H4 (cell line): ENCODE results near the gene PTPRD. TPM values are rescaled to one million over a fixed set of nuclear protein-coding genes. Genes with fewer than 3 reads are reported as not detected.

Source experiments
- DNase-seq: peaks from one replicate; pipeline ENCODE4 v3.0.0-alpha.2; 2015; ENCODE audit warnings: low spot score
- total RNA-seq: library from RNA; depleted of rRNA; stranded (reverse); fragments of >200 nt; shearing (Covaris generic); gene quantifications from 2 replicates; pipeline ENCODE4 v1.2.3, GENCODE V29; 2014

Gene PTPRD
- total RNA-seq, 1 experiment from 2014 or later: 3.8 TPM

DNA sequence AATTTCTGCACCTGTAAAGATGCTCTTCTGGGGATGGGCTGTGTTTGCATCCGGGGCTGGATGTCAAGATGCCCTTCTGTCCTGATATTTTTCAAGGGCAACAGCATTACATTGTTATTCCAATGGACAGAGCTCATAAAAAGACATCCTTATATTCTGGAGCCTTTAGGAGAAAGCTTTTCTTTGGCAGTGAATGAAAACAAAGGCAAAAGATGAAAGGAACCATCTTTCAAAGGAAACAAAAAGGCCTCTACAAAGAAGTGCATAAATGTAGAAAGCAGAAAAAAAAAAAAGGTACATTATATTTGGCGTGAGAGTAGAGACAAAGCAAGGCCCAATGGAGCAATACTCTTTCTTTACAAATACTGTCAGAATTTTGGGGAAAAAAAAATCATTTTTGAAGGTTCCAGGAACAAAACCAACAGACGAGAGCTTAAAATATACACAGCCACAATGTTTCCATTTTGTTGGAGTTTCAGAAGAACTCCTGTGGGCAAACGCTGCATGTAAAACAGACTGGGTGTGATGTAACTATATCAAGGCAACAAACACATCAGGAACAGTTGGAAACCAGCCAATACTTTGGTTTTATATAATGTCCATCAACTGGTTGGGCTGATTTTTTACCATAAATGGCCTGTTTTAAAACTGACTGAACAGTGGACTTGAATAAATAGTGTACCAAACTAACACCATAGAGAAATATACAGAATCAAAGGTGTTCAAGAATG lies 1927.7 kb downstream of the PTPRD start:
- DNase-seq: peak; percentile 4

DNA sequence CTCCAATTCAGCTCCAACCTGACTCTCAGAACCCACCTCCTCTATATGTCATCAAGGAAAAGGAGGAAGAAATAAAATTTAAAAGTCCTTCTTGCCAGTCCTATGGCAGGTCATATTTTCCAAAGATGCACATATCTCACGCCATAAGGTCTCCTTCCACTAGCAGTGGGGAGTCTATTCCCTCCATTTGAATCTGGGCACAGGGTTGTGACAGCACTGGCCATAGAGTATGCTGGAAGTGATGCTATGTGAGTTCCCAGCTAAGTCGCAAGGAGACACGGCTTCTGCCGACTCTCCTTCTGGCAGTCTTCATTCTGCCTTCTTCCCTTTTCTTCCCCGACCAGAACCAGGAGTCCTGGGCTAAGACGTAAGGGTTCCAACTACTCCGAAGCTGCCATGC lies 1929.3 kb downstream of the PTPRD start:
- no peak for DNase-seq

GRCh38 chr9:8680658-8681057 lies 1932.1 kb downstream of the PTPRD start:
- no peak for DNase-seq

DNA sequence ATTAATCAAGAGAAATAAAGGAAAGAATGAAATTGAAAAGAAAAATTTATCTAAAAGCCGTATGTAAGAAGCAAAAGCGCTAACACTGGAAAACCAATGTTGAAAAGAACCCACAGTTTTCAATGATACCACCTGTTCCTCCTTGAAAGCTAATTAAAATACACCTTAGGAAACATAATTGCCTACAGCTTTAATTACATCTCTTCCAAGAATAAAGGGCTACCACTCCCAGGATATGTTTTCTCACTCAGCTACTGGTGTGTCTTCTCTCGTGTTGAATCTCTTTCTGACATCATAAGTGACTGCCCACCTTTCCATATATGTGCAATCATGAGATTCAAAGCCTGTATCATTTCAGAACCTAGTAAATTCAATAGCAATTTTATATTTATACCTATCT lies 1932.6 kb downstream of the PTPRD start:
- no peak for DNase-seq

- peak; percentile 9 for DNase-seq
Measured at GRCh38 chr9:8679371-8679822, 1933.4 kb downstream of the PTPRD start.

DNA sequence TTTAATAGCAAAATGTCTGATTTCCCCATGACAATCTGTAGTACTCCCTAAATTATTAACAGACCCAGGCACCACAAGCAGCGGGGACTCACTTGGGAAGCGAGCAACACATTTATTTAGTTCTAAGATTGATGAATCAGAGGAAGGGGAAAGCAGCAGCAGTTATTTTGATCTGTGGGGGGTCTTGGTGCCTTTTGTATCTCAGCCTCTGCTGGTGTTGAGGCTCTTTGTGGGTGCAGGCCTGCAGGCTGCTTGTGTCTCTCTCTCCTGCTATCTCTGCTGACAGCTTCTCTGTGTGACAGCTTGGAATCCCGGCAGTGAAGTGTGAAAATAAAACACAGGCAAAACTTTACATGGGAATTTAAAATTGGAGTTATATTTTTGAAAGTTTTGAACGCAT lies 1935.1 kb downstream of the PTPRD start:
- no peak for DNase-seq

- no peak for DNase-seq
Measured at GRCh38 chr9:8674536-8674935, 1938.3 kb downstream of the PTPRD start.

DNA sequence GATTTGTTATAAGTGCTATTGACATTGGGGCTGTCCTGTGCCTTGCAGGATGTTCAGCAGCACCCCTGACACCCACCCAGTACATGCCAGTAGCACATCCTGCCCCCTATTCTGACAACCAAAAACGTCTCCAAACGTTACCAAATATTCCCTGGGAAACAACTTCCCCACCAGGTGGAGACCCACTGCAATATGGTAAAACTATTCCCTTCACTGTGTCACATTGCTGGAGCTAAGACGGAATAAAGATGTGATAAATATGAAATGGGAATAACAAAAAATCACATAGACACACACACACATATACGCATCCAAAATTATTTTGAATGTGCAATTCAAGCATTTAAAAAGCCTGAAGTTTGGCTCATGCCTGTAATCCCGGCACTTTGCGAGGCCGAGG lies 1939.0 kb downstream of the PTPRD start:
- DNase-seq: no peak

- DNase-seq: no peak
Measured at GRCh38 chr9:8670751-8671150, 1942.1 kb downstream of the PTPRD start.

GRCh38 chr9:8668751-8669150 lies 1944.1 kb downstream of the PTPRD start:
- no peak for DNase-seq

DNA sequence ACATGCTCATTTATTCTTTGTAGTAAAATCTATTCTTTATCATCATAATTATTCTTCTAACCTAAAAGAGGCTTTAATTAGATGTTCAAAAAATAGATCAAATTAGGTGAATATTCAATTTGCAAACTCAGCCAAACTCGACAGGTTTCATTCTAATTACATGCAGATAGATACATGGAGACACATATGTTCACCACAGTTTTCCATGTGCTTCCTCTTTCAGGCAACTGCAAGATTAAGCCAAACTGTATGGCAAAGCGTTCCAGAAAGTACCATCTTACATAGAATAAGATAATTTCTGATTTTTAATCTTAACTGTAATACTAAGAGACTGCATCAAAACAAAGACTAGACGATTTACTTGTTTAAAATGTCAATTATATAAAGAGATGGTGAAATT lies 1944.6 kb downstream of the PTPRD start:
- DNase-seq: no peak

DNA sequence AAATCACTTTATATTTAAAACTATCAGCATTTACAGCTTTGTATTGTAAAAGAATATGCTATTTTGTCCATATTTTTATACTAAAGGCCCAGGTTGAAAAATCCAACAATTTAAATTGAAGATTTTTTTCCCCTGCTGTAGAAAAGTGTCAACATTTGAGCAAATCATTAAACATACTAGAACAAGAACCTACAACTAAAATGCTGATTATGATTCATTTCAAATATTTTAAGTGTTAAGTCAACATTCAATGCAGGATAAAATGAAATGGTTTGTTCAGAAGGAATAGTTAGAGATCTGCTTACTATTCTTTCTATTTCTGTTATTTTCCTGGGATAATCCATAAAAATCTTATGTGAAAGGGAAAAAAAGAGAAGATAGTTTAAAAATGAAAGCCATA lies 1946.7 kb downstream of the PTPRD start:
- no peak for DNase-seq

GRCh38 chr9:8660383-8660782 lies 1952.4 kb downstream of the PTPRD start:
- DNase-seq: peak; percentile 32

GRCh38 chr9:8659108-8659507 lies 1953.7 kb downstream of the PTPRD start:
- no peak for DNase-seq

DNA sequence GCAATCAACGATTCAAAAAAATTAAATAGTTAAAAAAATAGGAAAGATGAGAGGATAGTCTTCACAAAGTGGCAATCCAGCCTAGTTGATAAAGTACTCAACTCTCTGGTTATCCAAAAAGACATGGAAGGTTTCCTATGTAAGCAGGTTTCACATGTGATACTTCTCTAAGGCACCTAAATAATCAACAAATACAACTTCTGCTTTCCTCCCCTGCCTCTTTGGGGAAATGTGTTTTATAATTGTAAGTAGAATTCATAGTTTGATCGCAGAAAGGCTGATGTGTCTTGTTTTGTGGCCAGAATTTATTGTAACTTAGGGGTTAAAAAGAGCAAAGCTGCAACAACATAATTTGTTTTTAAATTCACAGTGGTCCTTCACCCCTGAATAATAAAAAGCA lies 1957.7 kb downstream of the PTPRD start:
- DNase-seq: no peak

DNA sequence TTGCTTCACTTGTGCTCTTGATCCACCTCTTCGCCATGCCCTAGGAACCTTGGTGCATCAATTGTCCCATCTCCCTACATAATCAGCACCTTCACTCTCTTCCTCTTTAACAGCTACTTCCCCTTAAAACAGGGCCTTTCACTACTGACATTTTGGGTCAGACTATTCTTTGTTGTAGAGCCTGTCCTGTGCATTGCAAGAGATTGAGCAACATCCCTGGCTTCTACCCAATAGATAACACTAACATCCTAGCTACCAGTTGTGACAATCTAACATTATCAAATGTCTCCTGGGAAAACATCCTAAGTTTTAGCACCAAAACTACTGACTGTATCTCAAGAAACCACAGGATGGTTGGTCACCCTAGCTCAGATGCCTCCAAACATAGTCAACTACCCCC lies 1958.9 kb downstream of the PTPRD start:
- no peak for DNase-seq

DNA sequence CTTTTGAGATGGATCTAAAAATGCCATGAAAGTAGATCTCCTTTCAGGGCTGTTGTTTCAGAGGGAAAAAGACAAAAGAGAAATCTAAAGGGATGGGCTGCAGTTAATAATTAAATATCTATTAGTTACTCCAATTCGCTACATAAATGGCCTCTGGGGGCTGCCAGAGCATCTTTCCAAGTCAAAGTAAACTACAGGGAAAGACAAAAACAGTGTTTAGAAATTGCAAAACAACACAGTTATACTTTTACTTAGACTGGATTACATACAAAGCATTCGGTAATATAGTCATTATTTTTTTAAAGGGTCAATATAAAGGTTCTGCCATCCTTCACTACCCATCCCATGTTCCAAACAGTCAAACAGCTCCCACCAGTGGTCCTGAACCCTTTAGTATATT lies 1959.7 kb downstream of the PTPRD start:
- DNase-seq: no peak

DNA sequence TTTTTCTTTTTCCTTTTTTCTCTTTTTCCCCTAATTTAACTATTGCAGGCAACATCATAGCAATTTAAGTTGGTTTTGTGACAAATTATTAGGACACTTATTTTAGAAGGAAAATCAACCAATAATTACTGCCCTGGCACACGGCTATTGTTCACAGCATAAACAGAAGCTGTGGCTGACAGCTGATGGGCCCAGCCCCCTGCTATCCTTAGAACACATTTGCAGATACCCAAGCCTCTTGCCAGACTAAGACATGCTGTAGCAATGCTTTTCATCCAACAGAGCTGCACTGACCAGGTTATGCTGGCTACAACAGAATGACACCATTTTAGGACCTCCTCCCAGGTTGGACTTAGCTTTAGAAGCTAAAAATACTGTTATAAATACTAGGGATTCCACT lies 1960.5 kb downstream of the PTPRD start:
- DNase-seq: no peak

DNA sequence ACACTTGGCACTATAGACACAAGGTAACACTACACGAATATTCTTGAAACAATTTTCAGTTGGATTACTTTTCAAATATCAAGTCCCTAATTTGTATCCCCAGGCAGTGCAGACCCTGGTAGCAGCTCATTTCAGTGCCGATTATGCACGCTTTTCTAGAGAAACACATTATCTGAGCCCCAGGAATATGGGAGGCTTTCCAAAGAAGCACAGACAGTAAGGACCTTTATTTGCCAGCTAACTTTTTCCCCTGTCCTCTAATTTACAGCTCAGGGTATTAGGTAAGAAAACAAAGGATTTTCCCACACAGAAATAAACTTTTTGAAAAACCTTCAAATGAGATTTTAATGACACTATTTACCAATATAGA lies 1961.0 kb downstream of the PTPRD start:
- DNase-seq: no peak

- no peak for DNase-seq
Measured at GRCh38 chr9:8651070-8651845, 1961.5 kb downstream of the PTPRD start.

DNA sequence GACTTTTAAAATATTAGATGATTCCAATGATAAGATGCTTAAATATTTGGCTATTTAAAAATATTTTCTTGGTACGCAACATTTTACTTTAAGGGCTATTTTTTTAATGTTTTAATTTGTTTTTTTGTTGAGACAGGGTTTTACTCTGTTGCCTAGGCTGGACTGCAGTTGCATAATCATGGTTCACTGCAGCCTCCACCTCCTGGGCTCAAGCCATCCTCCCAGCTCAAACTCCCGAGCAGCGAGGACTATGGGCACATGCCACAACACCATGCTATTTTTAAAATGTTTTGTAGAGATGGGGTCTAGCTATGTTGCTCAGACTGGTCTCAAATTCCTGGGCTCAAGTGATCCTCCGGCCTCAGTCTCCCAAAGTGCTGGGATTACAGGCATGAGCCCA lies 1963.0 kb downstream of the PTPRD start:
- no peak for DNase-seq

- no peak for DNase-seq
Measured at GRCh38 chr9:8649160-8649559, 1963.6 kb downstream of the PTPRD start.

- DNase-seq: no peak
Measured at GRCh38 chr9:8648271-8648845, 1964.4 kb downstream of the PTPRD start.
